HepG2 (cell line): ENCODE data around the gene LBX2. TPM values are rescaled to one million over a fixed set of nuclear protein-coding genes. Genes with fewer than 3 reads are reported as not detected.

ENCODE experiments used
- CHD4 ChIP-seq: fragments of 200-600 bp; sonication (generic); IDR thresholded peaks from 2 replicates; pipeline ENCODE4 v1.7.0; 2017; ENCODE audit warnings: mild to moderate bottlenecking, low read length, borderline replicate concordance
- JUN ChIP-seq: sonication (generic); formaldehyde crosslinking; IDR thresholded peaks from 2 replicates; pipeline ENCODE4 v1.4.0; 2020; ENCODE audit warnings: mild to moderate bottlenecking, missing genetic modification reagents
- TRAFD1 ChIP-seq: sonication (generic); formaldehyde crosslinking; IDR thresholded peaks from 2 replicates; pipeline ENCODE4 v1.5.1; 2020; ENCODE audit warnings: missing genetic modification reagents, mild to moderate bottlenecking, borderline replicate concordance
- ZMYM3 ChIP-seq: sonication (generic); formaldehyde crosslinking; IDR thresholded peaks from 2 replicates; pipeline ENCODE4 v1.5.1; 2020; ENCODE audit warnings: mild to moderate bottlenecking, missing genetic modification reagents
- ZNF292 ChIP-seq: sonication (generic); formaldehyde crosslinking; IDR thresholded peaks from 2 replicates; pipeline ENCODE4 v1.8.1; 2022; ENCODE audit warnings: mild to moderate bottlenecking, low read depth, missing genetic modification reagents, borderline replicate concordance
- ZNF362 ChIP-seq: sonication (generic); formaldehyde crosslinking; IDR thresholded peaks from 2 replicates; pipeline ENCODE4 v1.4.0; 2020; ENCODE audit warnings: missing genetic modification reagents, mild to moderate bottlenecking, borderline replicate concordance
- polyA plus RNA-seq, 8 experiments: library from polyadenylated mRNA; depleted of rRNA in 3 of 8; stranded (reverse) in 7 of 8; unstranded in 1 of 8; fragments of >200 nt; fragmentation: Illumina TruSeq in 4 of 8; extraction: Trizol in 4 of 8; gene quantifications; 2 replicates each; pipeline versions ENCODE4 v1.2.1 to v1.2.3, GENCODE V29; 2011 to 2016; ENCODE audit warnings: low read depth in 4 of 8, missing spikeins in 1 of 8, mixed read lengths in 1 of 8; ENCODE audit not compliant: insufficient read depth in 1 of 8
- total RNA-seq, 5 experiments: library from RNA; depleted of rRNA; stranded (reverse); fragments of >200 nt; fragmentation: Illumina TruSeq; extraction: Trizol; gene quantifications; 2 replicates each; pipeline ENCODE4 v1.2.3, GENCODE V29; 2016; ENCODE audit warnings: low read depth in 1 of 5

Gene LBX2
- total and polyA plus RNA-seq, 2 of the 13 experiments (the other 11 are each of a cell fraction or from before 2014, with no cell fraction given) = 6.4 to 8.1 TPM

GRCh38 chr2:74483675-74484164, 15.7 kb downstream of the LBX2 start (continued):
- TF ChIP-seq ZNF362 (CRISPR knock-in tag) (0 out of 2 replicates have a peak, but pooled peaks have one; percentile 27), CHD4 (0 out of 2 replicates have a peak, but pooled peaks have one; percentile 19), ZNF292 (0 out of 2 replicates have a peak, but pooled peaks have one; percentile 2), TRAFD1 (CRISPR knock-in tag) (peak; percentile 13; the same call in 1 of the 2 replicates), ZMYM3 (CRISPR knock-in tag) (0 out of 2 replicates have a peak, but pooled peaks have one; percentile 21), JUN (CRISPR knock-in tag) (0 out of 2 replicates have a peak, but pooled peaks have one; percentile 24)
